GM12891 (cell line): ENCODE measurements around the gene TFF3.
A peak's percentile ranks its signal among the peaks of the same experiment; 100 is the strongest.

ENCODE experiments used
- POLR2A ChIP-seq: IDR thresholded peaks from 2 replicates; pipeline ENCODE4 v1.6.1; 2011; ENCODE audit warnings: low read depth, low read length, control low read depth
- POLR2AphosphoS5 ChIP-seq: IDR thresholded peaks from 2 replicates; pipeline ENCODE4 v1.6.1; 2011; ENCODE audit warnings: low read depth, low read length, control low read depth
- SPI1 ChIP-seq: IDR thresholded peaks from 2 replicates; pipeline ENCODE4 v1.6.1; 2011; ENCODE audit warnings: low read depth, low read length, control low read depth

- no peak for TF ChIP-seq POLR2AphosphoS5
- no peak for TF ChIP-seq POLR2A
- peak; percentile 55; the same call in 1 of the 2 replicates for TF ChIP-seq SPI1
Observed at GRCh38 chr21:42330380-42331371, 15.5 kb upstream of the TFF3 start.
